Gastrocnemius medialis (tissue), 4 donors: Measurements from ENCODE around the gene SHD.
"Not testable (repeated sequence)": the region's sequence is repeated elsewhere in the genome, so short reads cannot be mapped to it uniquely, and the experiment has no call there.

Experiments
- POLR2A ChIP-seq, 2 donors: fragments of 450-650 bp; IDR thresholded peaks; one replicate each; pipeline ENCODE4 v1.6.1; 2017; ENCODE audit warnings: antibody characterized with exemption in 2 of 2, mild to moderate bottlenecking in 2 of 2, moderate library complexity in 2 of 2
- TF ChIP-seq, protein P1 (sequence below), 5 experiments: fragments of 450-650 bp in 3 of 5; fragments of 200-600 bp in 2 of 5; sonication (generic) in 2 of 5; IDR thresholded peaks in 4 of 5; conservative IDR thresholded peaks in 1 of 5; 1 replicate in 4 of 5; 2 replicates in 1 of 5; pipeline ENCODE4 v1.5.1; 2016 to 2019; ENCODE audit warnings: antibody characterized with exemption in 5 of 5, mild to moderate bottlenecking in 3 of 5, moderate library complexity in 3 of 5

DNA sequence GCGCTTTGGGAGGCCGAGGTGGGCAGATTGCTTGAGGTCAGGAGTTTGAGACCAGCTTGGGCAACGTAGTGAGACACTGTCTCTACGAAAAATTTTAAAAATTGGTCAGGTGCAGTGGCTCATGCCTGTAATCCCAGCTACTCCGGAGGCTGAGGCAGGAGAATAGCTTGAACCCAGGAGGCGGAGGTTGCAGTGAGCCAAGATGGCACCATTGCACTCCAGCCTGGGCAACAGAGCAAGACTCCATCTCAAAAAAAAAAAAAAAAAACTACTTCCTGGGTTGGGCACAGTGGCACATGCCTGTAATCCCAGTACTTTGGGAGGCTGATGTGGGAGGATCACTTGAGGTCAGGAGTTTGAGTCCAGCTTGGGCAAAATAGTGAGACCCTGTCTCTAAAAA, 47.5 kb upstream of the SHD start:
- TF ChIP-seq, protein P1, sequence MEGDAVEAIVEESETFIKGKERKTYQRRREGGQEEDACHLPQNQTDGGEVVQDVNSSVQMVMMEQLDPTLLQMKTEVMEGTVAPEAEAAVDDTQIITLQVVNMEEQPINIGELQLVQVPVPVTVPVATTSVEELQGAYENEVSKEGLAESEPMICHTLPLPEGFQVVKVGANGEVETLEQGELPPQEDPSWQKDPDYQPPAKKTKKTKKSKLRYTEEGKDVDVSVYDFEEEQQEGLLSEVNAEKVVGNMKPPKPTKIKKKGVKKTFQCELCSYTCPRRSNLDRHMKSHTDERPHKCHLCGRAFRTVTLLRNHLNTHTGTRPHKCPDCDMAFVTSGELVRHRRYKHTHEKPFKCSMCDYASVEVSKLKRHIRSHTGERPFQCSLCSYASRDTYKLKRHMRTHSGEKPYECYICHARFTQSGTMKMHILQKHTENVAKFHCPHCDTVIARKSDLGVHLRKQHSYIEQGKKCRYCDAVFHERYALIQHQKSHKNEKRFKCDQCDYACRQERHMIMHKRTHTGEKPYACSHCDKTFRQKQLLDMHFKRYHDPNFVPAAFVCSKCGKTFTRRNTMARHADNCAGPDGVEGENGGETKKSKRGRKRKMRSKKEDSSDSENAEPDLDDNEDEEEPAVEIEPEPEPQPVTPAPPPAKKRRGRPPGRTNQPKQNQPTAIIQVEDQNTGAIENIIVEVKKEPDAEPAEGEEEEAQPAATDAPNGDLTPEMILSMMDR (IDR thresholded peaks at IDR 0.05 in 4 of 5, conservative IDR thresholded peaks at IDR 0.05 in 1 of 5): not testable (repeated sequence)
- not testable (repeated sequence) for TF ChIP-seq POLR2A (IDR thresholded peaks at IDR 0.05)
